ENCODE results near the gene RHOXF2B.

DNA sequence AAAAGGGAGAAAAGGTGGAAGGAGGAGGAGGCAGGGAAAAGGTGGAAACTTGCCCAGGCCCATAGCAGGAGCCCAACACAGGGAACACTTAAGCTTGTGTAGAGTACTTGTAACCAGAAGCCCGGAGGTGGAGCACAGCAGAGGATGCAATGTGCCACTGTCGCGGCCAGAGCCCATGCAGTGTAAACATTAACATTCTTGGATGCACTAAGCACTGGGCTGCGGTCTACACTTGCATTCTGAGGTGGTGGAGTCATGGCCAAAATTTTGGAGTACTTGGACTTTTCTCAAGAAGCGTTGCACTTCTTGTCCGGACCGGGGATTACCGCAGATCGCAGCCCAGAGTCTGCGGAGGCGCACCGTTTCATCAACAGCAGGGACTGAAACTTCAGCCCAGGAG, 42.7 kb upstream of the RHOXF2B start:
- TF ChIP-seq, protein P1, sequence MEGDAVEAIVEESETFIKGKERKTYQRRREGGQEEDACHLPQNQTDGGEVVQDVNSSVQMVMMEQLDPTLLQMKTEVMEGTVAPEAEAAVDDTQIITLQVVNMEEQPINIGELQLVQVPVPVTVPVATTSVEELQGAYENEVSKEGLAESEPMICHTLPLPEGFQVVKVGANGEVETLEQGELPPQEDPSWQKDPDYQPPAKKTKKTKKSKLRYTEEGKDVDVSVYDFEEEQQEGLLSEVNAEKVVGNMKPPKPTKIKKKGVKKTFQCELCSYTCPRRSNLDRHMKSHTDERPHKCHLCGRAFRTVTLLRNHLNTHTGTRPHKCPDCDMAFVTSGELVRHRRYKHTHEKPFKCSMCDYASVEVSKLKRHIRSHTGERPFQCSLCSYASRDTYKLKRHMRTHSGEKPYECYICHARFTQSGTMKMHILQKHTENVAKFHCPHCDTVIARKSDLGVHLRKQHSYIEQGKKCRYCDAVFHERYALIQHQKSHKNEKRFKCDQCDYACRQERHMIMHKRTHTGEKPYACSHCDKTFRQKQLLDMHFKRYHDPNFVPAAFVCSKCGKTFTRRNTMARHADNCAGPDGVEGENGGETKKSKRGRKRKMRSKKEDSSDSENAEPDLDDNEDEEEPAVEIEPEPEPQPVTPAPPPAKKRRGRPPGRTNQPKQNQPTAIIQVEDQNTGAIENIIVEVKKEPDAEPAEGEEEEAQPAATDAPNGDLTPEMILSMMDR (IDR thresholded peaks at IDR 0.05) = no peak
- TF ChIP-seq POLR2A (IDR thresholded peaks at IDR 0.05) = no peak

Data from right lobe of liver (tissue), 4 donors.